Lower lobe of right lung (tissue), 2 donors: Measurements from ENCODE around the gene FAM78A. TPM values are rescaled to one million over a fixed set of nuclear protein-coding genes. Genes with fewer than 3 reads are reported as not detected.
"Not testable (repeated sequence)": the region's sequence is repeated elsewhere in the genome, so short reads cannot be mapped to it uniquely, and the experiment has no call there.

Experiments
- ATAC-seq, 2 donors: fragments of 200-7000 bp; cut with Tn5 transposase; one replicate each; pipeline ENCODE4 v1.9.1; 2020 to 2022; ENCODE audit warnings: mild to moderate bottlenecking in 2 of 2, moderate library complexity in 2 of 2
- DNase-seq: peaks from one replicate; pipeline ENCODE4 v3.0.0-alpha.2; 2020
- H3K27ac ChIP-seq: fragments of 200-600 bp; one replicate; pipeline ENCODE4 v1.8.0; 2022
- H3K27me3 ChIP-seq: fragments of 200-600 bp; one replicate; pipeline ENCODE4 v1.8.0; 2022; ENCODE audit warnings: low read depth
- H3K36me3 ChIP-seq: fragments of 200-600 bp; one replicate; pipeline ENCODE4 v1.8.0; 2022; ENCODE audit warnings: mild to moderate bottlenecking
- H3K4me1 ChIP-seq: fragments of 200-600 bp; one replicate; pipeline ENCODE4 v1.8.0; 2022
- H3K4me3 ChIP-seq: fragments of 200-600 bp; one replicate; pipeline ENCODE4 v1.8.0; 2022; ENCODE audit warnings: mild to moderate bottlenecking
- H3K9me3 ChIP-seq: fragments of 200-600 bp; one replicate; pipeline ENCODE4 v1.8.0; 2022
- intact Hi-C: fragments of 100-400 bp; cut with DNase I; formaldehyde crosslinking; loops from one replicate; pipeline ENCODE4 v1.11.0; 2022
- total RNA-seq: library from RNA; stranded (reverse); fragmentation: NEBNext Ultra II Directional; extraction: Animal tissue kit (Norgen Biotek cat#: 25700); gene quantifications from one replicate; pipeline ENCODE4 v1.2.1, GENCODE V29; 2021
- TF ChIP-seq, protein P1 (sequence below): fragments of 200-600 bp; IDR thresholded peaks from one replicate; pipeline ENCODE4 v1.8.0; 2022; ENCODE audit warnings: antibody characterized with exemption, mild to moderate bottlenecking
- donor health status: DM: no; HTN: yes; CAD: no; lungs with severe emphysema.

Gene FAM78A
- total RNA-seq, 1 donor from 2014 or later = 18.3 TPM

GRCh38 chr9:131218370-131218769 lies 57.9 kb downstream of the FAM78A start:
- TF ChIP-seq, protein P1, sequence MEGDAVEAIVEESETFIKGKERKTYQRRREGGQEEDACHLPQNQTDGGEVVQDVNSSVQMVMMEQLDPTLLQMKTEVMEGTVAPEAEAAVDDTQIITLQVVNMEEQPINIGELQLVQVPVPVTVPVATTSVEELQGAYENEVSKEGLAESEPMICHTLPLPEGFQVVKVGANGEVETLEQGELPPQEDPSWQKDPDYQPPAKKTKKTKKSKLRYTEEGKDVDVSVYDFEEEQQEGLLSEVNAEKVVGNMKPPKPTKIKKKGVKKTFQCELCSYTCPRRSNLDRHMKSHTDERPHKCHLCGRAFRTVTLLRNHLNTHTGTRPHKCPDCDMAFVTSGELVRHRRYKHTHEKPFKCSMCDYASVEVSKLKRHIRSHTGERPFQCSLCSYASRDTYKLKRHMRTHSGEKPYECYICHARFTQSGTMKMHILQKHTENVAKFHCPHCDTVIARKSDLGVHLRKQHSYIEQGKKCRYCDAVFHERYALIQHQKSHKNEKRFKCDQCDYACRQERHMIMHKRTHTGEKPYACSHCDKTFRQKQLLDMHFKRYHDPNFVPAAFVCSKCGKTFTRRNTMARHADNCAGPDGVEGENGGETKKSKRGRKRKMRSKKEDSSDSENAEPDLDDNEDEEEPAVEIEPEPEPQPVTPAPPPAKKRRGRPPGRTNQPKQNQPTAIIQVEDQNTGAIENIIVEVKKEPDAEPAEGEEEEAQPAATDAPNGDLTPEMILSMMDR = no peak
- ATAC-seq = no peak
- intact Hi-C loops = no loop called here

DNA sequence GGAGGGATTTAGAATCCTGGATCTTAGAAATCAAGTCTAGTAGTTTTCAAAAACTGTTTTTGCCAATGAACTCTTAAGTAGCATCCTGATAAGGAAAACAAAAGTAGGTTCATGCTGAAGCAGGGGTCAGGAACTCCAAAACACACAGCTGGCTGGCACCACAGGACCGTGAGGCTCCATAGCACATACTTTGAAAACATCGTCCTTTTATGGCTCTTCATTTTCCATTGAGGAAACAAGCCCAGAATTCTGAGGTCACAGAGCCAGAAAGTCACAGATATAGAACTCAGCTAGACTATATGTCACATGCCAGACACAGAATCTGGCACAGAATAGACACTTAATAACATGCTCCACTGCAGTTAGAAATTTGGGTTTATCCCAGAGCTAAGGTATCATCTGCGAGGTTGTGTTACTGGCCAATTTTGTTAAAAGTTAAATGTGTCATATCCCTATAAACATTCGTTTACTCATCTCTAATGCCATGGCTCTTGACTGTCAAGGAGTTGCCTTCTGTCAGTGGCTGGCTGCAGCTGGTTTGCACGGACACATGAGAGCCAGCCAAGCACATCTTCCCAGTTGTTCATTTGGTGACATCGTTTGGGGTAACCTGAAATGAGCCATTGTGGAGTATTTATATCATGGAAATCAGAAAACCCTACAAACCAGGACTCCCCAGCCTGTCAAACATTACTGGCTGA lies 58.8 kb downstream of the FAM78A start:
- peaks cover 52% of the 10 kb centered on the region for H3K36me3 ChIP-seq

More at GRCh38 chr9:131218370-131218769, 57.9 kb downstream of the FAM78A start:
- no peak for DNase-seq
- Histone ChIP-seq H3K4me1 (no peaks in the 10 kb centered on the region), H3K27ac (no peak overlapping the region), H3K36me3 (peaks cover 57% of the 10 kb centered on the region), H3K4me3 (no peak overlapping the region), H3K9me3 (no peaks in the 10 kb centered on the region), H3K27me3 (no peaks in the 10 kb centered on the region)

GRCh38 chr9:131216806-131217205 lies 59.5 kb downstream of the FAM78A start:
- H3K4me3 ChIP-seq = no peak overlapping the region
- H3K4me1 ChIP-seq = no peaks in the 10 kb centered on the region
- no peak for DNase-seq
- intact Hi-C loops = no loop called here
- H3K9me3 ChIP-seq = peaks cover 7% of the 10 kb centered on the region
- no peak overlapping the region for H3K27ac ChIP-seq
- TF ChIP-seq, protein P1 = no peak
- no peak for ATAC-seq
- H3K27me3 ChIP-seq = no peaks in the 10 kb centered on the region
- peaks cover 47% of the 10 kb centered on the region for H3K36me3 ChIP-seq

More for the DNA sequence above, 58.8 kb downstream of the FAM78A start:
- DNase-seq (no peak), ATAC-seq (no peak)
- intact Hi-C loops = no loop called here
- TF ChIP-seq, protein P1 = no peak
- Histone ChIP-seq H3K9me3 (peaks cover under 1% of the 10 kb centered on the region), H3K4me1 (no peaks in the 10 kb centered on the region), H3K27ac (no peak overlapping the region), H3K27me3 (no peaks in the 10 kb centered on the region), H3K4me3 (no peak overlapping the region)

DNA sequence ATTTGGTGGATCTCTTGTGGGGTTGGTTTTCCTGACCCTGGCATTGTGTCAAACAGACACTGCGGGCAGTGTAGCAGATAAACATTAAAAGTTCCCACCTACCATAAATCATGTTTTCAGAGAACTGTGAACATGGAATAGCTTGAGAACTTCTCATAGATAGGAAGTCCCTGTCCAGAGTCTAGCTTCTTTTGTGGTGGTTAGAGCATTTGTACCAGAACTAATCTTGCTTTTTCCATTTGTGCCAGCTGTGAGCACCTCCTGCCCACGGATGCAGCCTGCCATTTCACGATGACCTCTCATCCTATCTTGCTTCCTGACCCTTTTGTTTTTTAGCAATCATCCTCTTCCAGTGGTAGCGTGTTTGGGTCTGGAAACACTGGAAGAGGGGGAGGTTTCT lies 61.4 kb downstream of the FAM78A start:
- peaks cover 45% of the 10 kb centered on the region for H3K36me3 ChIP-seq

GRCh38 chr9:131214286-131214856 lies 61.9 kb downstream of the FAM78A start:
- TF ChIP-seq, protein P1 = no peak
- Histone ChIP-seq H3K4me3 (no peak overlapping the region), H3K4me1 (no peaks in the 10 kb centered on the region), H3K9me3 (peaks cover 9% of the 10 kb centered on the region), H3K36me3 (peaks cover 45% of the 10 kb centered on the region), H3K27me3 (no peaks in the 10 kb centered on the region), H3K27ac (no peak overlapping the region)
- ATAC-seq (no peak), DNase-seq (no peak)
- intact Hi-C loops = no loop called here

More for the DNA sequence above, 61.4 kb downstream of the FAM78A start:
- peaks cover 9% of the 10 kb centered on the region for H3K9me3 ChIP-seq
- TF ChIP-seq, protein P1 = no peak
- no peak overlapping the region for H3K4me3 ChIP-seq
- H3K4me1 ChIP-seq = no peaks in the 10 kb centered on the region
- no peak for DNase-seq
- ATAC-seq = no peak
- no peaks in the 10 kb centered on the region for H3K27me3 ChIP-seq
- H3K27ac ChIP-seq = no peak overlapping the region
- intact Hi-C loops = no loop called here

DNA sequence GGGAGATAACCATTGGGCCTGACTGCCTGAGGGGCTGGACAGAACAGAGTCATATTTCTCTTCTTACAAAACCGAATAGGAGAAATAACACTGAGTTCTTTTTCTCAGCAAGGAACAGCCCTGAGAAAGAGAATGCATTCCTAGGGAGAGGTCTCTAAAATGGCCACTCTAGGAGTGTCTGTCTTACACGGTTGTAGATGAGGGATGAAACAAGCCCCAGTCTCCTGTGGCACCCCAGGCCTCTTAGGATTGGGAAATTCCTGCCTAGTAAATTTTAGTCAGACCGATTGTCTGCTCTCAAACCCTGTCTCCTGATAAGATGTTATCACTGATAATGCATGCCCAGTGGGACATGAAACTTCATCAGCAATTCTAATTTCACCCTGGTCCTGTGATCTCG lies 64.4 kb downstream of the FAM78A start:
- ATAC-seq, H3K27me3 ChIP-seq, DNase-seq, H3K9me3 ChIP-seq, H3K27ac ChIP-seq, intact Hi-C loops, H3K4me3 ChIP-seq, H3K4me1 ChIP-seq: not testable (repeated sequence)
- H3K36me3 ChIP-seq = peaks cover 41% of the 10 kb centered on the region
